Breast epithelium (tissue), 3 donors: ENCODE data around the gene TAOK1.

Experiments used
- CTCF ChIP-seq, 3 donors: fragments of 450-650 bp; IDR thresholded peaks; one replicate each; pipeline ENCODE4 v1.5.1; 2016 to 2017; ENCODE audit warnings: antibody characterized with exemption in 3 of 3, mild to moderate bottlenecking in 3 of 3, moderate library complexity in 3 of 3
- POLR2A ChIP-seq: fragments of 450-650 bp; IDR thresholded peaks from one replicate; pipeline ENCODE4 v1.6.1; 2016; ENCODE audit warnings: antibody characterized with exemption, mild to moderate bottlenecking, moderate library complexity
- POLR2AphosphoS5 ChIP-seq, 3 donors: sonication (generic); formaldehyde crosslinking; IDR thresholded peaks; one replicate each; pipeline ENCODE4 v1.6.1; 2017; ENCODE audit warnings: antibody characterized with exemption in 3 of 3

- no peak for TF ChIP-seq CTCF (IDR thresholded peaks at IDR 0.05)
- TF ChIP-seq POLR2A = no peak
- no peak for TF ChIP-seq POLR2AphosphoS5 (IDR thresholded peaks at IDR 0.05)
Observed at GRCh38 chr17:29544066-29544465, 153.9 kb downstream of the TAOK1 start.
